GM12878 (cell line): ENCODE data around the gene ITGA2. TPM values are rescaled to one million over a fixed set of nuclear protein-coding genes. Genes with fewer than 3 reads are reported as not detected.

Experiments
- ATAC-seq: fragments of 200-7000 bp; cut with Tn5 transposase; 3 replicates; pipeline ENCODE4 v1.9.1; 2020; ENCODE audit warnings: mild to moderate bottlenecking, moderate library complexity
- BruUV-seq: library from RNA; stranded (reverse); fragments of 400-500 nt; replicated peaks from 2 replicates; lab custom pipeline; 2021; lab: Mats Ljungman, UMichigan
- CTCF ChIA-PET: fragments of 300-600 bp; sonication (Branson Sonifier 250); formaldehyde crosslinking; extraction: SDS; loops from one replicate; lab custom pipeline; 2021; ENCODE audit warnings: inconsistent platforms; lab: Yijun Ruan, JAX
- POLR2A ChIA-PET: fragments of 350-600 bp; formaldehyde crosslinking; extraction: SDS; loops from one replicate; lab custom pipeline; 2021; ENCODE audit warnings: inconsistent platforms; lab: Charles Lee
- RAD21 ChIA-PET: fragments of 300-600 bp; sonication (Branson Sonifier 250); formaldehyde crosslinking; loops from one replicate; lab custom pipeline; 2023; ENCODE audit warnings: antibody characterized with exemption; ENCODE audit not compliant: unreplicated experiment; lab: Charles Lee
- SMC1A ChIA-PET: fragments of 300-600 bp; sonication (Branson Sonifier 250); formaldehyde crosslinking; loops from one replicate; lab custom pipeline; 2023; ENCODE audit not compliant: unreplicated experiment, uncharacterized antibody; lab: Charles Lee
- DNase-seq: peaks from one replicate; pipeline ENCODE4 v3.0.0-alpha.2; 2011; ENCODE audit warnings: low read depth, low spot score
- FAIRE-seq: peaks from 3 replicates; lab custom pipeline; 2011; peaks lifted over from hg19 to GRCh38; lab: Jason Lieb, UNC
- H2AFZ ChIP-seq: 2 replicates; pipeline ENCODE4 v1.6.0; 2011; ENCODE audit warnings: low read depth, low read length, control low read depth; ENCODE audit not compliant: control insufficient read depth
- H3K27ac ChIP-seq: 2 replicates; pipeline ENCODE4 v1.5.1; 2011; ENCODE audit warnings: control low read depth; ENCODE audit not compliant: control insufficient read depth, insufficient read depth
- H3K27me3 ChIP-seq, 2 experiments: replicated peaks in 1 of 2; 2 replicates each; pipeline versions ENCODE4 v1.6.0 to v1.6.1; 2011; ENCODE audit warnings: low read length in 1 of 2; ENCODE audit not compliant: control insufficient read depth in 2 of 2, insufficient read depth in 2 of 2
- H3K36me3 ChIP-seq, 2 experiments: 2 replicates each; pipeline ENCODE4 v1.5.1; 2011; ENCODE audit warnings: low read length in 1 of 2; ENCODE audit not compliant: control insufficient read depth in 2 of 2, insufficient read depth in 2 of 2
- H3K4me1 ChIP-seq: 2 replicates; pipeline ENCODE4 v1.6.1; 2011; ENCODE audit warnings: mild to moderate bottlenecking, low read length, moderate library complexity, mixed read lengths; ENCODE audit not compliant: control insufficient read depth, insufficient read depth
- H3K4me2 ChIP-seq: 2 replicates; pipeline ENCODE4 v1.6.0; 2011; ENCODE audit warnings: control low read depth; ENCODE audit not compliant: control insufficient read depth, insufficient read depth
- H3K4me3 ChIP-seq: fragments of 200-600 bp; sonication (generic); 2 replicates; pipeline ENCODE4 v1.5.1; 2016
- H3K79me2 ChIP-seq: 2 replicates; pipeline ENCODE4 v1.6.0; 2011; ENCODE audit warnings: low read length; ENCODE audit not compliant: control insufficient read depth, insufficient read depth
- H3K9ac ChIP-seq: 2 replicates; pipeline ENCODE4 v1.8.0; 2011; ENCODE audit warnings: low read length, control low read depth, mixed read lengths; ENCODE audit not compliant: control insufficient read depth, insufficient read depth
- H3K9me3 ChIP-seq: replicated peaks from 3 replicates; pipeline ENCODE4 v1.5.1; 2011; ENCODE audit warnings: mild to moderate bottlenecking, low read length; ENCODE audit not compliant: control insufficient read depth, insufficient read depth
- H4K20me1 ChIP-seq: 2 replicates; pipeline ENCODE4 v1.6.0; 2011; ENCODE audit not compliant: control insufficient read depth, insufficient read depth
- ATF3 ChIP-seq: IDR thresholded peaks from 2 replicates; pipeline ENCODE4 v1.6.1; 2011; ENCODE audit warnings: low read depth, mild to moderate bottlenecking, low read length, moderate library complexity, borderline replicate concordance; ENCODE audit errors: extremely low read depth
- BRCA1 ChIP-seq: IDR thresholded peaks from 2 replicates; pipeline ENCODE4 v1.6.1; 2011; ENCODE audit warnings: low read depth, low read length, improper control_type of control experiment
- CBX5 ChIP-seq: sonication (generic); IDR thresholded peaks from 2 replicates; pipeline ENCODE4 v1.6.1; 2016; ENCODE audit warnings: low read depth, moderate library complexity, mild to moderate bottlenecking, inconsistent platforms
- FOXM1 ChIP-seq: IDR thresholded peaks from 2 replicates; pipeline ENCODE4 v1.6.1; 2012; ENCODE audit warnings: low read depth, mild to moderate bottlenecking, inconsistent platforms, low read length, moderate library complexity
- HSF1 ChIP-seq: fragments of 150-350 bp; IDR thresholded peaks from 2 replicates; pipeline ENCODE4 v1.6.1; 2014; ENCODE audit warnings: mild to moderate bottlenecking, low read depth, low read length
- NFXL1 ChIP-seq: fragments of 450-650 bp; IDR thresholded peaks from 2 replicates; pipeline ENCODE4 v1.6.1; 2017; ENCODE audit warnings: antibody characterized with exemption, mild to moderate bottlenecking, borderline replicate concordance
- RCOR1 ChIP-seq: conservative IDR thresholded peaks from 2 replicates; pipeline ENCODE4 v1.6.1; 2012; ENCODE audit warnings: low read depth, low read length, improper control_type of control experiment
- RELA ChIP-seq: fragments of 450-650 bp; IDR thresholded peaks from 2 replicates; pipeline ENCODE4 v1.8.0; 2014; ENCODE audit warnings: borderline replicate concordance; ENCODE audit not compliant: partially characterized antibody
- REST ChIP-seq: IDR thresholded peaks from 2 replicates; pipeline ENCODE4 v1.6.1; 2012; ENCODE audit warnings: mild to moderate bottlenecking, low read depth, low read length
- RUNX3 ChIP-seq: IDR thresholded peaks from 2 replicates; pipeline ENCODE4 v1.6.1; 2012; ENCODE audit warnings: low read length, inconsistent platforms
- SUPT20H ChIP-seq: IDR thresholded peaks from 2 replicates; pipeline ENCODE4 v1.6.1; 2011; ENCODE audit warnings: low read depth, mild to moderate bottlenecking, low read length, moderate library complexity, borderline replicate concordance; ENCODE audit not compliant: control insufficient read depth
- USF1 ChIP-seq: IDR thresholded peaks from 2 replicates; pipeline ENCODE4 v1.6.1; 2011; ENCODE audit warnings: borderline replicate concordance, low read depth, mild to moderate bottlenecking, moderate library complexity, mixed read lengths, low read length; ENCODE audit not compliant: insufficient read depth; ENCODE audit errors: extremely low read length
- ZBTB11 ChIP-seq: fragments of 450-650 bp; formaldehyde crosslinking; IDR thresholded peaks from 2 replicates; pipeline ENCODE4 v1.5.0; 2022; ENCODE audit warnings: mild to moderate bottlenecking, missing genetic modification characterization
- WGBS: methylation state at CpG from one replicate; pipeline ENCODE4 v1.1.6; 2016; ENCODE audit warnings: low lambda C conversion rate; ENCODE audit not compliant: insufficient replicate concordance, insufficient coverage; ENCODE audit errors: missing lambda C conversion rate; 5-methylcytosine and 5-hydroxymethylcytosine counted together
- in situ Hi-C: fragments of 300-500 bp; cut with MboI; formaldehyde crosslinking; loops from 9 replicates; pipeline ENCODE4 v1.14.3; 2018; ENCODE audit warnings: mixed read lengths
- intact Hi-C: fragments of 100-400 bp; cut with micrococcal nuclease; formaldehyde crosslinking; loops from one replicate; pipeline ENCODE4 v1.14.2; 2022; ENCODE audit not compliant: unreplicated experiment
- polyA plus RNA-seq, 11 experiments: library from polyadenylated mRNA; depleted of rRNA in 4 of 11; unstranded in 6 of 11; stranded (reverse) in 5 of 11; fragments of >200 nt; fragmentation: Nextera tagmentation in 4 of 11; fragmentation: Illumina TruSeq in 1 of 11; extraction: Ambion mirVana in 4 of 11; extraction: Trizol in 1 of 11; gene quantifications; 1 replicate in 1 of 11; 2 replicates in 10 of 11; pipeline versions ENCODE4 v1.2.1 to v1.2.3, GENCODE V29; 2011 to 2016; ENCODE audit warnings: inconsistent platforms in 2 of 11, missing spikeins in 2 of 11, low read depth in 1 of 11
- total RNA-seq, 4 experiments: library from RNA; depleted of rRNA in 3 of 4; stranded (reverse); fragments of >200 nt in 3 of 4; fragmentation: Illumina TruSeq in 1 of 4; extraction: Trizol in 1 of 4; gene quantifications; 2 replicates each; pipeline versions ENCODE4 v1.2.1 to v1.2.3, GENCODE V29; 2013 to 2021

ITGA2 gene
- total and polyA plus RNA-seq, 10 of the 15 experiments (the other 5 are each of a cell fraction or from before 2014, with no cell fraction given), result under 0.01 to 0.13 (median 0.03) TPM; not detected in 6

GRCh38 chr5:53011233-53011632 is 22.1 kb downstream of the ITGA2 start:
- H3K27ac ChIP-seq, result no peak overlapping the region
- FAIRE-seq (no peak), DNase-seq (no peak), ATAC-seq (no peak)
- H3K36me3 ChIP-seq, result no peaks in the 10 kb centered on the region
- no TSS peak for BruUV-seq
- H3K4me3 ChIP-seq, result no peak overlapping the region
- intact Hi-C loops, result no loop called here
- RAD21 ChIA-PET, result no interaction called here
- no peaks in the 10 kb centered on the region for H3K79me2 ChIP-seq
- CTCF ChIA-PET, result no interaction called here
- 88% methylated on average over 1 of the region's 1 CpG for WGBS
- no peak overlapping the region for H3K4me2 ChIP-seq
- H3K27me3 ChIP-seq, result peaks cover 0 to 2% of the 10 kb centered on the region in 2 experiments; a peak in 1 of 4 replicates
- no peaks in the 10 kb centered on the region for H3K9me3 ChIP-seq
- H3K9ac ChIP-seq, result no peak overlapping the region
- H2AFZ ChIP-seq, result no peak overlapping the region
- SMC1A ChIA-PET, result no interaction called here
- H3K4me1 ChIP-seq, result no peaks in the 10 kb centered on the region
- TF ChIP-seq BRCA1 (no peak), NFXL1 (no peak), USF1 (no peak), HSF1 (no peak), RELA (no peak), SUPT20H (no peak), CBX5 (no peak), RCOR1 (no peak), ATF3 (no peak), FOXM1 (no peak), ZBTB11 (CRISPR knock-in tag) (no peak), RUNX3 (no peak), REST (no peak)
- no peaks in the 10 kb centered on the region for H4K20me1 ChIP-seq
- in situ Hi-C loops, result no loop called here
- POLR2A ChIA-PET, result no interaction called here
